Gastroesophageal sphincter (tissue), 4 donors: ENCODE data around the gene GRAMD2B. TPM values are rescaled to one million over a fixed set of nuclear protein-coding genes. Genes with fewer than 3 reads are reported as not detected.

Experiments
- ATAC-seq: fragments of 150-250 bp; one replicate; pipeline ENCODE4 v1.9.1; 2016; ENCODE audit warnings: mild to moderate bottlenecking, moderate library complexity
- H3K27ac ChIP-seq, 4 donors: fragments of 200-600 bp; sonication (generic) in 3 of 4; 1 replicate in 3 of 4; 2 replicates in 1 of 4; pipeline ENCODE4 v1.5.1; 2016 to 2019
- H3K27me3 ChIP-seq: fragments of 200-600 bp; sonication (generic); one replicate; pipeline ENCODE4 v1.5.1; 2019
- H3K36me3 ChIP-seq, 2 donors: fragments of 200-600 bp; sonication (generic); one replicate each; pipeline ENCODE4 v1.5.1; 2019; ENCODE audit warnings: control low read depth in 1 of 2
- H3K4me1 ChIP-seq, 3 donors: fragments of 200-600 bp; sonication (generic); 1 replicate in 2 of 3; 2 replicates in 1 of 3; pipeline ENCODE4 v1.5.1; 2016 to 2019; ENCODE audit warnings: control low read depth in 2 of 3
- H3K4me3 ChIP-seq, 2 donors: fragments of 200-600 bp; sonication (generic); one replicate each; pipeline ENCODE4 v1.5.1; 2019; ENCODE audit warnings: mild to moderate bottlenecking in 1 of 2, moderate library complexity in 1 of 2
- H3K9me3 ChIP-seq, 3 donors: fragments of 200-600 bp; sonication (generic); one replicate each; pipeline ENCODE4 v1.5.1; 2017 to 2019; ENCODE audit warnings: control low read depth in 2 of 3
- CTCF ChIP-seq, 4 experiments: fragments of 200-600 bp in 2 of 4; fragments of 450-650 bp in 2 of 4; sonication (generic) in 1 of 4; IDR thresholded peaks; one replicate each; pipeline ENCODE4 v1.5.1; 2017 to 2019; ENCODE audit warnings: antibody characterized with exemption in 4 of 4, mild to moderate bottlenecking in 2 of 4, moderate library complexity in 2 of 4
- EP300 ChIP-seq: sonication (generic); formaldehyde crosslinking; IDR thresholded peaks from one replicate; pipeline ENCODE4 v1.6.1; 2017; ENCODE audit warnings: antibody characterized with exemption, mild to moderate bottlenecking
- POLR2A ChIP-seq, 2 donors: fragments of 450-650 bp; IDR thresholded peaks; one replicate each; pipeline ENCODE4 v1.6.1; 2017; ENCODE audit warnings: antibody characterized with exemption in 2 of 2, mild to moderate bottlenecking in 2 of 2, moderate library complexity in 1 of 2
- POLR2AphosphoS5 ChIP-seq: sonication (generic); formaldehyde crosslinking; IDR thresholded peaks from one replicate; pipeline ENCODE4 v1.6.1; 2017; ENCODE audit warnings: antibody characterized with exemption
- WGBS, 2 donors: methylation state at CpG; one replicate each; pipeline ENCODE4 v1.1.5; 2018; ENCODE audit warnings: low coverage in 1 of 2; 5-methylcytosine and 5-hydroxymethylcytosine counted together
- total RNA-seq, 4 donors: library from RNA; depleted of rRNA; stranded (reverse); fragments of >200 nt; gene quantifications; one replicate each; pipeline ENCODE4 v1.1.0, GENCODE V29; 2016

GRAMD2B gene
- total RNA-seq, 4 donors from 2014 or later = 47.7 to 66.0 (median 53.2) TPM

- Histone ChIP-seq H3K9me3 (no peaks in the 10 kb centered on the region), H3K4me1 (peaks cover 0 to 60% (median 0%) of the 10 kb centered on the region in 3 donors), H3K36me3 (peaks cover 0 to 26% of the 10 kb centered on the region in 2 donors), H3K27me3 (no peaks in the 10 kb centered on the region), H3K27ac (no peak overlapping the region), H3K4me3 (no peak overlapping the region)
- ATAC-seq = no peak
- TF ChIP-seq EP300 (no peak), CTCF (IDR thresholded peaks at IDR 0.05) (no peak), POLR2A (IDR thresholded peaks at IDR 0.05) (no peak), POLR2AphosphoS5 (no peak)
- 81 to 100% methylated on average over 1 of the region's 1 CpG for WGBS, 2 donors
Measured at GRCh38 chr5:126452477-126452876, 29.3 kb downstream of the GRAMD2B start.

- no peak overlapping the region for H3K27ac ChIP-seq
- no peaks in the 10 kb centered on the region for H3K27me3 ChIP-seq
- 67 to 73% methylated on average over 7 of the region's 7 CpGs for WGBS, 2 donors
- H3K4me1 ChIP-seq = peaks cover 0 to 49% (median 0%) of the 10 kb centered on the region in 3 donors
- H3K4me3 ChIP-seq = no peak overlapping the region
- TF ChIP-seq EP300 (no peak), CTCF (IDR thresholded peaks at IDR 0.05) (no peak), POLR2AphosphoS5 (no peak)
- peaks cover 0 to 28% of the 10 kb centered on the region in 2 donors for H3K36me3 ChIP-seq
- no peak for ATAC-seq
- H3K9me3 ChIP-seq = no peaks in the 10 kb centered on the region
Measured at GRCh38 chr5:126454081-126454480, 30.9 kb downstream of the GRAMD2B start.

- no peak for TF ChIP-seq POLR2A (IDR thresholded peaks at IDR 0.05)
- TF ChIP-seq CTCF (IDR thresholded peaks at IDR 0.05) = no peak
- no peak for TF ChIP-seq EP300
- no peak for TF ChIP-seq POLR2AphosphoS5
- H3K4me3 ChIP-seq = no peak overlapping the region
- ATAC-seq = no peak
- H3K36me3 ChIP-seq = peaks cover 0 to 28% of the 10 kb centered on the region in 2 donors
- no peak overlapping the region for H3K27ac ChIP-seq
- no peaks in the 10 kb centered on the region for H3K9me3 ChIP-seq
- peaks cover 0 to 45% (median 0%) of the 10 kb centered on the region in 3 donors for H3K4me1 ChIP-seq
- H3K27me3 ChIP-seq = no peaks in the 10 kb centered on the region
- WGBS, 2 donors = 93 to 100% methylated on average over 1 of the region's 1 CpG
Measured at GRCh38 chr5:126454535-126454934, 31.3 kb downstream of the GRAMD2B start.

GRCh38 chr5:126455264-126455663 is 32.1 kb downstream of the GRAMD2B start:
- no peak for ATAC-seq

More at GRCh38 chr5:126455264-126455663, 32.1 kb downstream of the GRAMD2B start:
- TF ChIP-seq POLR2AphosphoS5 = no peak
- TF ChIP-seq POLR2A (IDR thresholded peaks at IDR 0.05) = no peak
- no peak for TF ChIP-seq EP300
- no peak for TF ChIP-seq CTCF (IDR thresholded peaks at IDR 0.05)
- Histone ChIP-seq H3K4me1 (peaks cover 0 to 37% (median 0%) of the 10 kb centered on the region in 3 donors), H3K27ac (no peak overlapping the region), H3K27me3 (no peaks in the 10 kb centered on the region), H3K36me3 (peaks cover 0 to 28% of the 10 kb centered on the region in 2 donors), H3K4me3 (no peak overlapping the region), H3K9me3 (no peaks in the 10 kb centered on the region)
